NCI-H345 treated with DMSO at 0.1 percent for 48 hours (cell line): ENCODE data around the gene EXOC6B.
A peak's percentile ranks its signal among the peaks of the same experiment; 100 is the strongest.

ENCODE experiments used
- DNase-seq: peaks from one replicate; lab custom pipeline; 2025; ENCODE audit not compliant: unreplicated experiment; lab: John Stamatoyannopoulos, UW

Gene EXOC6B

DNA sequence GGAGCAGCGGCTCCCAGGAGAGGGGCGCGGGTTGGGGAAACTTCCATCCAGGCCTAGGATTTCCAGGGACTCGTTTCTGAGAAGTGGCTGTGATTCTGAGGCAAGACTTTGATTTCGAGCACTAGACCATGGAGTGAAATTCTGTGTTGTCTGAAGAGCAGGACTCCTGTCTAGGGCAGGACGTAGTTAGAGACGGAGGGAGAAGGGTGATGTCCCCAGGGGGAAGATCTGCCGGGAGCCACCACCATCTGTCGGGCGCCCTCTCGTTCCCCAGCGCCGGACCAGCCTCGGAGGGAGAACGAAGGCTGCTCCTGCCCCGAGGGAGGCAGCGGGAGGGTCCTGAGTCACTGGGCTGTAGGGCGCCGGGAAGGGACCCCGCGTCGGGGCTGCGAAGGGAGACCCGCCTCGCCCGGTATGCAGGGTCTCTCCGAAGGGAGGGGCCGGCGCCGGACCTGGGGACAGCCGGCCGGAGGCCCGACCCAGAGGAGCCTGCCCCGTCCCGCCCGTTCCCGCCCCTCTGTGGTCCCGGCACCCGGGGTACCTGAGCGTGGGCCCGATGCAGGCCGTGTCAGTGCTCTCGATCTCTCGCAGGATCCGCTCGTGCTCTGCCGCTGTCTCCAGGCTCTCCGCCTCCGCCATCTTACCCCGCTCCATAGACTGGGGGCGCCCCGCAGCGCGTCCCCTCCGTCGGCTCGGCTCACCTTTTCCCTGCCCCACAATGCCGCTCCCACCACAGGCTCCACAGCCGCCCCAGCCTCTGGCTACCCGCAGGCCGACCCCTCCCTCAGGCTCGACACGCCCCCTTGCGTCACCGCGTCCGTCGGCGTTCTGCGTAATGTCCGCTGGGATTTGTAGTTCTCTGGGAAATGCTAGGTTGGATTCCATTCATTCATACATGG, at the start of gene EXOC6B:
Gene EXOC6B, minus strand, starts transcription at position 777 of the 899 bp plus-strand sequence.
- peak; percentile 82 for DNase-seq

GRCh38 chr2:72871880-72872279, 46.0 kb upstream of the EXOC6B start:
- no peak for DNase-seq

GRCh38 chr2:72871060-72871459, 45.2 kb upstream of the EXOC6B start:
- DNase-seq: no peak

DNA sequence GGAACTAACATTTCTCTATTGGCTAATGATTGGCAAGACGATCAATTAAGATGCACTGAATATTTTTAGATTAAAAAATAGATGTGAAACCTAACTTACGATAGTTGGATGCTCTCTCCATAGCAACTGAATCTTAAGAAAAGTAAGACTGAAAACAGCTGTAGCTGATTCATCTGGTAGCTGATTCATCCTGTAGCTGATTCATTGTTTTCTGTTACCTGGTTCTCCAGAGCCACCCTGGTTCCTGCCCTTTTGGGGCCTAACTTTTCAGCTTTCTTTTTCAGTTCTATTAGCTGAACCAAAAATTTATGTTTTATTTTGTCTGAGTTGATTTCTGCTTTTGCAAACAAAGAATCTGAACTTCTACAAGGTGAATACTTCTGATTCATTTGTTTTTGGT, 38.7 kb upstream of the EXOC6B start:
- DNase-seq: no peak

DNA sequence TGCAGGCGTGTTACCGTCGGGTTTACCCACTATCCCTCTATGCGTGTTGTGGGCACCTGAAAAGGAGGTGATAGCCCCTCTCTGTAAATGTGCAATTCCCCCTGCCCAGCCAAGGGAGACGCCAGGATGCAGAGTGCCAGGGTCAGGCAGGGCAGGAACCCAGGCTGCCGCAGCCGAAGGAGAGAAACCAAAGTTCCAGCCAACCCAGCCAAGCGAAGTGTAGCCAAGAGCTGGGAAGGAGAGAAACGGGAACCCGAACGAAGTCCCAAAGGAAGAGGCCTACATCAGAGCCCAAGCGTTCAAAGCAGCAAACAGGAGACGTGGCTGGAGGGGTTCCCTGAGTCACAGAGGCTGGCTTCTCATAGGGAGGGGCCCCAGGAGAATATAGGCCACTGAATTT, 37.2 kb upstream of the EXOC6B start:
- no peak for DNase-seq

DNA sequence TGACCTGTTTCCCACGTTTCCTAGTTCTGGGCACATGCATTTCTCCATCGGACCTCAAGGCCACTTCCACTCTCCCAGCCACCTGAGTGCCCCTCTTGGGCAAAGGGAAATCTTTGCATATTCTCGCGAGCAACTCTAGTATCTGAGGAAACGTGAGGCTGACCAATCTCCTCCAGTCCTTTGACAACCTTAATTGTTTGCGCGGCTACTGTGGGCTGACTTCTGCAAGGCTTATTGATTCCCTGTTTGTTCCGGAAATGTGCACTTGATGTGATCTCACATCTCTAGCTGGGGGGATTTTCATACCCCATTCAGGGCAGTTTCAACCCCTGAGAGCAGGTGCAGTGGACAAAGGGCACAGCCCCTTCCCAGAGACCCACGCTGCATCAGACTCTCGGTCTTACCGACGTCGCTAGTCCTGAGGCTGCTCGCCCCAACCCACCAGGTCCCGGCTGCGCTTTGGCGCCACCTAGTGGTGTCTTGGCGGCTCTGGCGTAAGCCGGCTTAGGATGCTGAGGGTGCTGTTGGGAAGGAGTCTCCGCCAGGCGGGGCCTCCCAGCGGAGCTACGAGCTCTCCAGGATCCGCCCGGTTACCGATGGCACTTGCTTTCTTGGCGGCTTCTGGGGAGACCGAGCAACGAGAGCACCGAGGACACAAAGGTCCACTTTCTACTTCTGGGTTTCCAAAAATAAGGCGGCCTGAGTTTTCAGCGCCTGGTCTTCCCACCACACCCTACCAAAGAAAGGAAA, 36.6 kb upstream of the EXOC6B start:
- peak; percentile 85 for DNase-seq

GRCh38 chr2:72859831-72860262, 34.0 kb upstream of the EXOC6B start:
- peak; percentile 79 for DNase-seq

DNA sequence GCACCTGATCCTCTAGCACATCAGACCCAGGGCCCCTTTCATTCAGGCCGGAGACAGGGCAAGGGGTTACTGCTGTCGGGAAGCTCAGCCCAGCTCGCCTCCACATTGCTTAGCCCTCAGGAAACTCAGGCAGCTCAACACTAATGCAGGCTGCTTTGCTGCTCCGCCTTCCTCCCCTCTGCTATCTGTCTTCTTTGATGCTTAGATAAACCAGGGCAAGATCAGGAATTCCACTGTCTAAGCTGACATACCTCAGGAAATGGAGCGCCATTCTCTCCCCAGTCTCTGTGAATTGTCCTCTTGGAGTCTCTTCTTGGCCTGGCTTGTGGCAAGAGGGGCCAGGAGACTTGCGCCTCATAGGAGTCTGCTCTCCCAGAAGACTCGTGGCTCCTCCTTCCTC, 25.5 kb upstream of the EXOC6B start:
- no peak for DNase-seq

GRCh38 chr2:72849138-72849462, 23.3 kb upstream of the EXOC6B start:
- no peak for DNase-seq

- DNase-seq: no peak
Observed at GRCh38 chr2:72848436-72849137, 22.8 kb upstream of the EXOC6B start.

DNA sequence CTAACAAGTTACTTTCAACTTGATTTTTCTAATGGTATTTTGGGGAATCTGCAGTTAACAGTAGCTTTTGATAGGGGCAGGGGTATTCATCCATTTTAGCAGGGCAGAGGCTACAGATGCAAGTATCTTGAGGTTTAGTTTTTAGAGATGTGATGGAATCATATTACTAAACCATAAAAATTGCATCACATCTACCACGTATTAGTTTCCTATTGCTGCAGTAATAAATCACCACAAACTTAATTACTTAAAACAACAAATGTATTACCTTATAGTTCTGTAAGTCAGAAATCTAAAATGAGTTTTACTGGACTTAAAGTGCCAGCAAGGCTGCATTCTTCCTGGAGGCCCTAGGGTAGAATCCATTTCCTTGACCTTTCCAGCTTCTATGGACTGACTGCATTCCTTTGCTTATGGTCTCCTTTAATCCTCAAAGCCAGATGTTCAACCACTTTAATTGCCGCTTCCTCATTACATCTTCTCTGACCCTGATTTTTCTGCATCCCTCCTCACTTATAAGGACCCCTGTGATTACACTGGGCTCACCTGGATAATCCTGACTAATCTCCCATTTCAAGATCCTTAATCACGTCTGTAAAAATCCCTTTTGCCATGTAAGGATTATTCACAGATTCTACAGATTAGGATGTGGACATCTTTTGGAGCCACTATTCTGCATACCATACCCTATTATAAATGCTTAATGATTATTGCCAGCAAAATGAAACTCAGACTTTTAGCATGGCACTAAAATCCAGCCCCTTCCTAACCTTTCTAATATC, 21.9 kb upstream of the EXOC6B start:
- DNase-seq: no peak

GRCh38 chr2:72846171-72847095, 20.6 kb upstream of the EXOC6B start:
- no peak for DNase-seq

- no peak for DNase-seq
Observed at GRCh38 chr2:72843301-72843700, 17.5 kb upstream of the EXOC6B start.

- DNase-seq: peak; percentile 79
Observed at GRCh38 chr2:72841462-72842125, 15.8 kb upstream of the EXOC6B start.

- DNase-seq: no peak
Observed at GRCh38 chr2:72840066-72840465, 14.2 kb upstream of the EXOC6B start.

DNA sequence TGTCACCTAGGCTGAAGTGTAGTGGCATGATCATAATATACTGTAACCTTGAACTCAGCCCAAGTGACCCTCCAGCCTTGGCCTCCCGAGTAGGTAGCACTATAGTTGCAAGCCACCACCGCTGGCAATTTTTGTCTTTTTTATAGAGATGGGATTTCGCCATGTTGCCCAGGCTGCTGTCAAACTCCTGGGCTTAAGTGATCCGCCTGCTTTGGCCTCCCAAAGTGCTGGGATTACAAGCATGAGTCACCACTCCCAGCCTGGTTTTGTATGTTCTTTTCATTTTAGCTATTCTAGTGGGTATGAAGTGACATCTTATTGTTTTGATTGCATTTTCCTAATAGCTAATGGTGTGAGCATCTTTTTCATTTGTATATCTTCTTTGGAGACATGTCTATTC, 11.3 kb upstream of the EXOC6B start:
- DNase-seq: no peak

- DNase-seq: no peak
Observed at GRCh38 chr2:72835403-72835802, 9.6 kb upstream of the EXOC6B start.

- no peak for DNase-seq
Observed at GRCh38 chr2:72834596-72834995, 8.8 kb upstream of the EXOC6B start.

DNA sequence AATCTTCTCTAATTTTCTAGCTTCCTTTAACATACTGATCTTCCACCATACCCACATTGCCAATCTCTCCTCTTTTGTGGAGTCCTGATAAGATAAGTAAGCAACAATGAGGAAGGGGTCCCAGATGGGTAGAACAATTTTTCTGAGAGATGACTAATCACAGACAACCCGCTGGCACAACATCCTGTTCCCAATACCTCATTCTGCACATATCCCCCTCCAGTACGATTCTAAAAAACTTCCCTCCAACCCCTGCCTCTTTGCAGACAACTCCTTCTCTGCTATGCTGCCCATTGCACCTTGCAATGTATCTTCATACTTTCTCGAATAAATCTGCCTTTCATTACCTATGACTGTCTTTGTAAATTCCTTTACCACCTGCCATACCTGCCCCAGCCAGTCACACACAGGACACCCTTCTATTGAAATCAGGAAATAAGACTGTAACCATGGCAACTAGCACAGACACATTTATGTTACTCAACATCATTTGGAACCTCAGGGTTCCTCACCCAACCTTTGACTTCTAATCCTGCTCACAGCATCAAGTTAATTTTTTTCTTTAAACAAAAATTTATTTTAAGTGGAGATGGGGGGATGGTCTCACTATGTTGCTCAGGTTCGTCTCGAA, 7.4 kb upstream of the EXOC6B start:
- no peak for DNase-seq
